ENCODE measurements around the gene SLC12A6. TPM values are rescaled to one million over a fixed set of nuclear protein-coding genes. Genes with fewer than 3 reads are reported as not detected.

The SLC12A6 gene
- polyA plus RNA-seq, 1 donor from 2014 or later = 7.3 TPM

DNA sequence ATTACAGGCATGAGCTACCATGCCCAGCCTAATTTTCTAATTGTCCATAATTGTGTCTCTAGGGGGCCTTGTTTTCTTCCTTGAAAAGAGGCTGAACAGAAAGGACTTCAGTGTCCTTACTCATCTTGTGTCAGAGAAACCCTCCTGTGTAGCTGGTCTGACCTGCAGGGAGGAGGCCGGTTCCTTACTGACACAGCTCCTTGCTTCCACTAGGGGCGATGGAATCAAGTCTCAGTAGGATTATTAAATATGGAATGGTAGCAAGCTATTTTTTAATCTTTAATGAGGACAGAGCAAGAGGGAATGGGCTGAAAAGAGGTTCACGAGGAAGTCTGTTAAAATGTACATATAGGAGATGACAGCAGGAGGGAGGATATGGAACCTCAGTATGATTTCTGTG is 20.8 kb upstream of the SLC12A6 start:
- Histone ChIP-seq H3K79me2 (replicated peaks; ENCODE audit: insufficient read depth, low read length) (no peaks in the 10 kb centered on the region), H3K27ac (ENCODE audit: low read length) (no peak overlapping the region), H2AFZ (ENCODE audit: low read depth, low read length) (no peak overlapping the region), H4K20me1 (ENCODE audit: insufficient read depth) (no peaks in the 10 kb centered on the region), H3K27me3 (ENCODE audit: insufficient read depth, low read depth, low read length) (no peaks in the 10 kb centered on the region), H3K4me3 (ENCODE audit: low read length) (no peak overlapping the region), H3K9me2 (ENCODE audit: insufficient read depth, low read length) (no peaks in the 10 kb centered on the region), H3K9ac (ENCODE audit: low read length) (no peak overlapping the region), H3K9me3 (ENCODE audit: low read length) (no peaks in the 10 kb centered on the region), H3F3A (ENCODE audit: insufficient read depth, low read length, poor library complexity, severe bottlenecking) (no peaks in the 10 kb centered on the region), H3K36me3 (ENCODE audit: insufficient read depth, low read length) (peaks cover 3% of the 10 kb centered on the region), H3K4me2 (ENCODE audit: low read length) (no peak overlapping the region)
- TF ChIP-seq EZH2 (IDR thresholded peaks at IDR 0.05; ENCODE audit: borderline replicate concordance, insufficient read depth, low read length, poor library complexity, severe bottlenecking) (no peak), RAD21 (conservative IDR thresholded peaks at IDR 0.05) (no peak), SMC3 (conservative IDR thresholded peaks at IDR 0.05; ENCODE audit: poor library complexity) (no peak), EP300 (conservative IDR thresholded peaks at IDR 0.05; ENCODE audit: poor library complexity, severe bottlenecking) (no peak), POLR2AphosphoS5 (IDR thresholded peaks at IDR 0.05) (no peak), MXI1 (conservative IDR thresholded peaks at IDR 0.05; ENCODE audit: poor library complexity, severe bottlenecking) (no peak)
- TF ChIP-seq, protein P1, sequence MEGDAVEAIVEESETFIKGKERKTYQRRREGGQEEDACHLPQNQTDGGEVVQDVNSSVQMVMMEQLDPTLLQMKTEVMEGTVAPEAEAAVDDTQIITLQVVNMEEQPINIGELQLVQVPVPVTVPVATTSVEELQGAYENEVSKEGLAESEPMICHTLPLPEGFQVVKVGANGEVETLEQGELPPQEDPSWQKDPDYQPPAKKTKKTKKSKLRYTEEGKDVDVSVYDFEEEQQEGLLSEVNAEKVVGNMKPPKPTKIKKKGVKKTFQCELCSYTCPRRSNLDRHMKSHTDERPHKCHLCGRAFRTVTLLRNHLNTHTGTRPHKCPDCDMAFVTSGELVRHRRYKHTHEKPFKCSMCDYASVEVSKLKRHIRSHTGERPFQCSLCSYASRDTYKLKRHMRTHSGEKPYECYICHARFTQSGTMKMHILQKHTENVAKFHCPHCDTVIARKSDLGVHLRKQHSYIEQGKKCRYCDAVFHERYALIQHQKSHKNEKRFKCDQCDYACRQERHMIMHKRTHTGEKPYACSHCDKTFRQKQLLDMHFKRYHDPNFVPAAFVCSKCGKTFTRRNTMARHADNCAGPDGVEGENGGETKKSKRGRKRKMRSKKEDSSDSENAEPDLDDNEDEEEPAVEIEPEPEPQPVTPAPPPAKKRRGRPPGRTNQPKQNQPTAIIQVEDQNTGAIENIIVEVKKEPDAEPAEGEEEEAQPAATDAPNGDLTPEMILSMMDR (IDR thresholded peaks at IDR 0.05; ENCODE audit: poor library complexity, severe bottlenecking) = no peak

DNA sequence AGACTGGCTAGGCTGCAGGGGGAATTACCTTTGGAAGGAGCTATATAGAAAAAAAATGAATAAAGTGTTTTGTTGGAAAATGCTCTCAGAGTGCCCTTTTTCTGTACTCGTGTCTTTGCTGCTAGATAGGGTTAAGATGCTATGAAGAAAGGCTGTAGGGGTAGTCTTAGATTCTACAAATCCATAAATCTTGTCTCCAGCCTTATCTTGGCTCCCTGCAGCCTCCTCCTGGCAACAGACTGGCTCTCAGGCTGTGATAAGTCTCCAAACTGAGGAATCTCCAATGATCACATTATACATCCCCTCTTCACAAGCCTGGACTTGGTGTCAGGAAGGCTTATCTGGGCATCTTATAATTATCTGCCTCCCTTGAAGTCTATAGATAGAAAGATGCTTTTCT is 20.1 kb upstream of the SLC12A6 start:
- Histone ChIP-seq H3K9me3 (ENCODE audit: low read length) (no peaks in the 10 kb centered on the region), H3K79me2 (replicated peaks; ENCODE audit: insufficient read depth, low read length) (no peaks in the 10 kb centered on the region), H3K9me2 (ENCODE audit: insufficient read depth, low read length) (no peaks in the 10 kb centered on the region), H3K4me2 (ENCODE audit: low read length) (no peak overlapping the region), H2AFZ (ENCODE audit: low read depth, low read length) (no peak overlapping the region), H3K4me3 (ENCODE audit: low read length) (no peak overlapping the region), H3K27me3 (ENCODE audit: insufficient read depth, low read depth, low read length) (no peaks in the 10 kb centered on the region), H3F3A (ENCODE audit: insufficient read depth, low read length, poor library complexity, severe bottlenecking) (no peaks in the 10 kb centered on the region), H4K20me1 (ENCODE audit: insufficient read depth) (no peaks in the 10 kb centered on the region), H3K36me3 (ENCODE audit: insufficient read depth, low read length) (peaks cover 3% of the 10 kb centered on the region), H3K9ac (ENCODE audit: low read length) (no peak overlapping the region), H3K27ac (ENCODE audit: low read length) (no peak overlapping the region)
- TF ChIP-seq, protein P1 (IDR thresholded peaks at IDR 0.05; ENCODE audit: poor library complexity, severe bottlenecking) = no peak
- TF ChIP-seq, protein P2, sequence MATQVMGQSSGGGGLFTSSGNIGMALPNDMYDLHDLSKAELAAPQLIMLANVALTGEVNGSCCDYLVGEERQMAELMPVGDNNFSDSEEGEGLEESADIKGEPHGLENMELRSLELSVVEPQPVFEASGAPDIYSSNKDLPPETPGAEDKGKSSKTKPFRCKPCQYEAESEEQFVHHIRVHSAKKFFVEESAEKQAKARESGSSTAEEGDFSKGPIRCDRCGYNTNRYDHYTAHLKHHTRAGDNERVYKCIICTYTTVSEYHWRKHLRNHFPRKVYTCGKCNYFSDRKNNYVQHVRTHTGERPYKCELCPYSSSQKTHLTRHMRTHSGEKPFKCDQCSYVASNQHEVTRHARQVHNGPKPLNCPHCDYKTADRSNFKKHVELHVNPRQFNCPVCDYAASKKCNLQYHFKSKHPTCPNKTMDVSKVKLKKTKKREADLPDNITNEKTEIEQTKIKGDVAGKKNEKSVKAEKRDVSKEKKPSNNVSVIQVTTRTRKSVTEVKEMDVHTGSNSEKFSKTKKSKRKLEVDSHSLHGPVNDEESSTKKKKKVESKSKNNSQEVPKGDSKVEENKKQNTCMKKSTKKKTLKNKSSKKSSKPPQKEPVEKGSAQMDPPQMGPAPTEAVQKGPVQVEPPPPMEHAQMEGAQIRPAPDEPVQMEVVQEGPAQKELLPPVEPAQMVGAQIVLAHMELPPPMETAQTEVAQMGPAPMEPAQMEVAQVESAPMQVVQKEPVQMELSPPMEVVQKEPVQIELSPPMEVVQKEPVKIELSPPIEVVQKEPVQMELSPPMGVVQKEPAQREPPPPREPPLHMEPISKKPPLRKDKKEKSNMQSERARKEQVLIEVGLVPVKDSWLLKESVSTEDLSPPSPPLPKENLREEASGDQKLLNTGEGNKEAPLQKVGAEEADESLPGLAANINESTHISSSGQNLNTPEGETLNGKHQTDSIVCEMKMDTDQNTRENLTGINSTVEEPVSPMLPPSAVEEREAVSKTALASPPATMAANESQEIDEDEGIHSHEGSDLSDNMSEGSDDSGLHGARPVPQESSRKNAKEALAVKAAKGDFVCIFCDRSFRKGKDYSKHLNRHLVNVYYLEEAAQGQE (IDR thresholded peaks at IDR 0.05; ENCODE audit: borderline replicate concordance) = no peak
- TF ChIP-seq EP300 (conservative IDR thresholded peaks at IDR 0.05; ENCODE audit: poor library complexity, severe bottlenecking) = no peak
- TF ChIP-seq SMC3 (conservative IDR thresholded peaks at IDR 0.05; ENCODE audit: poor library complexity) = no peak
- no peak for TF ChIP-seq RAD21 (conservative IDR thresholded peaks at IDR 0.05)
- no peak for TF ChIP-seq EZH2 (IDR thresholded peaks at IDR 0.05; ENCODE audit: borderline replicate concordance, insufficient read depth, low read length, poor library complexity, severe bottlenecking)
- TF ChIP-seq POLR2AphosphoS5 (IDR thresholded peaks at IDR 0.05) = no peak
- TF ChIP-seq TAF1 (IDR thresholded peaks at IDR 0.05; ENCODE audit: low read depth) = no peak
- no peak for TF ChIP-seq MXI1 (conservative IDR thresholded peaks at IDR 0.05; ENCODE audit: poor library complexity, severe bottlenecking)

All from neural cell (in vitro differentiated cells).